Measurements from ENCODE around the gene SCRN1.

Gene SCRN1

DNA sequence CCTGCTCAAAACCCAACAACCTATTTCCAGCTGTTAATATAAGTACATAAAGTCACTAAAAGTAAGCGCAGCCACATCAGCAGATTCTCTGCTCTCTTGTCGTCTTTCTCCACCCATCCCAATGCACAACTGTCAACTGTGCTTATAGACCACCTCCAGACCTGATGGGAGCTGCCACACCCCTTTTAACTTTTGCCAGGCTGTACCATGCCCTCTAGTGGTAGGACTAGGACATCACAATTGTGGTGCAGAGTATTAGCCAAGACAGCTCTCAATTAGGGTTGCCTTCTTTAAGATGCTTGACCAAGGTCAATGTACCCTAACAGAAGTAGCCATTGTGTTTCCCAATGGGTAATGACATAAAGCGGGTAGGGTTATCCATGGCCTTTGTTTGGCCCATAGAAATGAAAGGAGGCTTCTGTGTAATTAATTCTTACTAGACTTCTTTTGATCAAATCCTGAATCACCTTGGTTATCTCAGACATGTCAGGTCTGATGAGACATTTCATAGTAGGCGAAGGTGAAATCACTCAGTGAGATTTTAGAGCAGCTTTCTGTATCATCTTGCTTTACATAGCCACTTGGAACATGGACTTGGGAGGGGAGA is 68.1 kb downstream of the SCRN1 start:
- Histone ChIP-seq H3K36me3 (ENCODE audit: control insufficient read depth, low read depth, low read length) (no peaks in the 10 kb centered on the region), H3K4me1 (ENCODE audit: control insufficient read depth, low read depth, low read length) (no peaks in the 10 kb centered on the region), H3K27ac (ENCODE audit: low read length) (no peak overlapping the region), H3K4me3 (ENCODE audit: low read length) (no peak overlapping the region), H3K9ac (ENCODE audit: low read length) (no peak overlapping the region), H3K9me3 (ENCODE audit: control insufficient read depth, low read depth, low read length) (no peaks in the 10 kb centered on the region), H3K27me3 (ENCODE audit: control insufficient read depth, insufficient read depth, low read length) (no peaks in the 10 kb centered on the region)

DNA sequence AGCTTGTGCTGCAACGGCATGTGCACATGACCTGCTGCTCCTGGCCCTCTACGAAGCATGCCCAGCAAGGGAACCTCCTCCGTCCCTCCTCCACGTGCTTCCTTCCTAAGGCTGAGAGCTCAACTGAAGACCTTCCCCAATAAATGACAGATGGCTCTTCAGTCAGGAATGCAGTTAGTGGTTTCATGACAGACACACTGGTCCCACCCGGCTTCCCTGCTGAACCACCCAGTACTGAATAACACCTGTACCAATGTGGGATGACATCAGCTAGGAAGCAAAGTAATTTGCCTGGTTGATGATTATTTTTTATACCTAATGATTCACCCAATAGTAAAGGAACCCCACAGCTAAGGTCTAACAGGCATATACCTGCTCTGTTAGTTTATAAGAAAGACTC is 69.1 kb downstream of the SCRN1 start:
- Histone ChIP-seq H3K9me3 (ENCODE audit: control insufficient read depth, low read depth, low read length) (no peaks in the 10 kb centered on the region), H3K9ac (ENCODE audit: low read length) (no peak overlapping the region), H3K4me3 (ENCODE audit: low read length) (no peak overlapping the region), H3K27me3 (ENCODE audit: control insufficient read depth, insufficient read depth, low read length) (no peaks in the 10 kb centered on the region), H3K36me3 (ENCODE audit: control insufficient read depth, low read depth, low read length) (no peaks in the 10 kb centered on the region), H3K4me1 (ENCODE audit: control insufficient read depth, low read depth, low read length) (no peaks in the 10 kb centered on the region), H3K27ac (ENCODE audit: low read length) (no peak overlapping the region)

DNA sequence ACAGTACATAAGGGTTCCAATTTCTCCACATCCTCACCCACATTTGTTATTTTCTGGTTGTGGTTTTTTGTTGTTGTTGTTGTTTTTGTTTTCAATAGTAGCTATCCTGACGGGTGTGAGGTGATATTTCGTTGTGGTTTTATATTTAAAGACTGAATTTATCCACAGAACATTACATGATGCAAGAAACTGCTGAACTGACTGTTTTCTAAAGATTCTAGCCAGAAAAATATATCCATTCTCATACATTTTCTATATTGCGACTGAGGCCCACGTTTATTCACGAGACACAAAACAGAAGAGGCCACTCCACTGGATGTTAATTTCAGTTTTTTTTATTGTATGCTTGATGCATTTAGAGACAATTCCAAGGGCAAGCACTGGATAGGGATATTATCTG is 69.8 kb downstream of the SCRN1 start:
- H3K4me1 ChIP-seq (ENCODE audit: control insufficient read depth, low read depth, low read length): no peaks in the 10 kb centered on the region
- H3K4me3 ChIP-seq (ENCODE audit: low read length): no peak overlapping the region
- no peaks in the 10 kb centered on the region for H3K9me3 ChIP-seq (ENCODE audit: control insufficient read depth, low read depth, low read length)
- no peaks in the 10 kb centered on the region for H3K36me3 ChIP-seq (ENCODE audit: control insufficient read depth, low read depth, low read length)
- no peak overlapping the region for H3K9ac ChIP-seq (ENCODE audit: low read length)
- no peak overlapping the region for H3K27ac ChIP-seq (ENCODE audit: low read length)
- H3K27me3 ChIP-seq (ENCODE audit: control insufficient read depth, insufficient read depth, low read length): no peaks in the 10 kb centered on the region

DNA sequence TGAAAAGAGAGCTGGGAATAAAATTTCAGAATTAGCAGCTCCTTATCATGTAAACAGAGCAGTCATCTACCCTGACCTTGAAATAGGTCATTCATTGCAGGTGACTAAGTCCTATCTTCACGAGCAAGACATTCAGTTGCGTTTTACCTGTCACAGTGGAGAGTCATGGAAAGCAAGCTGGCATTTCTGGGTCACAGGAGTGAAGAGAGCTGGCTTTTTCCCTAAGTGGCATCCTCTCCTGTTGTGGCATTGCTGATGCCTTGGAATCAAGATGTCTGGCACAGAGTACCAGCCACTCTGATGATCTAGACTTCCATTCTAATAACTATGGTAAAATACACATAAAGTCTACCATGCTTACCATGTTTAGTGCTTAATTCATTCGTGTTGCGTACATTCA is 70.8 kb downstream of the SCRN1 start:
- Histone ChIP-seq H3K4me3 (ENCODE audit: low read length) (no peak overlapping the region), H3K9me3 (ENCODE audit: control insufficient read depth, low read depth, low read length) (no peaks in the 10 kb centered on the region), H3K27me3 (ENCODE audit: control insufficient read depth, insufficient read depth, low read length) (no peaks in the 10 kb centered on the region), H3K36me3 (ENCODE audit: control insufficient read depth, low read depth, low read length) (no peaks in the 10 kb centered on the region), H3K4me1 (ENCODE audit: control insufficient read depth, low read depth, low read length) (no peaks in the 10 kb centered on the region), H3K9ac (ENCODE audit: low read length) (no peak overlapping the region), H3K27ac (ENCODE audit: low read length) (no peak overlapping the region)

DNA sequence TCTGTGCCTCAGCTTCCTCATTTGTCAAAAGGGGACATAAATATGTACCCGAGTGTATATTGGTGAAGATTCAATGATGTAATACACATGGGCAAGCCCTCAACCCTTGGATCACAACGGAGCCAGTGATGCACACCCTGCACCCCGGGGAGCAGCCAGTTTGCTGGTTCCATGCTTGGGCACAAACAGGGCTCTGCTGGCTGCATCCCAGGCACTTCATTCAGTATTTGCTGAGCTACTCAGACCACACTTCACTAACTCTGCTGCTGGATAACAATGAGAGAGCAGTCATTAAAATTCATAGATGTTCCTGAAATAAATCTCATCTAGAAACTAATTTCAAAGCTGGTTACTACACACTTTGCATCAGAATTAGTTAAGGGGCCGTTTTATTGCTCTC is 72.0 kb downstream of the SCRN1 start:
- Histone ChIP-seq H3K27ac (ENCODE audit: low read length) (no peak overlapping the region), H3K27me3 (ENCODE audit: control insufficient read depth, insufficient read depth, low read length) (no peaks in the 10 kb centered on the region), H3K4me1 (ENCODE audit: control insufficient read depth, low read depth, low read length) (no peaks in the 10 kb centered on the region), H3K9ac (ENCODE audit: low read length) (no peak overlapping the region), H3K4me3 (ENCODE audit: low read length) (no peak overlapping the region), H3K9me3 (ENCODE audit: control insufficient read depth, low read depth, low read length) (no peaks in the 10 kb centered on the region), H3K36me3 (ENCODE audit: control insufficient read depth, low read depth, low read length) (no peaks in the 10 kb centered on the region)

DNA sequence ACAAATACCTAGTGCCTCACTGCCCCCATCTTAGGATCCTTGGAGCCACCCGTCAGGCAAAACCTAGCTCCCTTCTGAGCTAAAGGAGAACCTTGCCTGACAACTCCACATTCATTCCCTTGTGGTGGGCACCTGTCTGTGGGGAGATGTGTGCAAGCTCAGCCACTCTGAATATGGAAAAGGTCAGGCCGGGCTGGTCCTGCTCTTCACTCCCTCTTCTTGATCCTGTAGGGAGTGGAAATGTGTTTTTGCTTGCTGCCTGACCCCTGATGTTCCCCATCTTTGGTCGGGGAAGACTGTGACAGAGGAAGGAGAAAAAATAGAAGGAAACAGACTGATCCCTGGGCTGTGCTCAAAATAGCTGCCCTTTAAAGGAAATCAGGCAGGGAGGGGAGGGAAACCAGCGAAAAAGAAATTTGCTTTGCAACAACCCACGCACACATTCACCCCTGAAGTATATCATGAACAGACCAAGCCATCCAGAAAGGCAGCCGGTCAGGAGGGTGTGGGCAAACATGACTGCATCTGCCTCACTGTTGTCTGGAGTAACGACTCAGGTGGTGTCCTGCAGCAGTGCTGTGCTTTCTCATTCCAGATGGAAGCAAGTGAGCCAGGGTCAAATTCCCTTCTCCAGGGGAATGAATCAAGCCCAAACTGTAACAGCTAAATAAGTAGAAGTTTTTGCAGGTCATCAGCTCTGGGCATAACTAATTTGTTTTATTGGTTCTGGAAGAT is 74.0 kb downstream of the SCRN1 start:
- Histone ChIP-seq H3K27ac (ENCODE audit: low read length) (no peak overlapping the region), H3K4me1 (ENCODE audit: control insufficient read depth, low read depth, low read length) (no peaks in the 10 kb centered on the region), H3K4me3 (ENCODE audit: low read length) (no peak overlapping the region), H3K36me3 (ENCODE audit: control insufficient read depth, low read depth, low read length) (no peaks in the 10 kb centered on the region), H3K27me3 (ENCODE audit: control insufficient read depth, insufficient read depth, low read length) (no peaks in the 10 kb centered on the region), H3K9me3 (ENCODE audit: control insufficient read depth, low read depth, low read length) (no peaks in the 10 kb centered on the region), H3K9ac (ENCODE audit: low read length) (no peak overlapping the region)

DNA sequence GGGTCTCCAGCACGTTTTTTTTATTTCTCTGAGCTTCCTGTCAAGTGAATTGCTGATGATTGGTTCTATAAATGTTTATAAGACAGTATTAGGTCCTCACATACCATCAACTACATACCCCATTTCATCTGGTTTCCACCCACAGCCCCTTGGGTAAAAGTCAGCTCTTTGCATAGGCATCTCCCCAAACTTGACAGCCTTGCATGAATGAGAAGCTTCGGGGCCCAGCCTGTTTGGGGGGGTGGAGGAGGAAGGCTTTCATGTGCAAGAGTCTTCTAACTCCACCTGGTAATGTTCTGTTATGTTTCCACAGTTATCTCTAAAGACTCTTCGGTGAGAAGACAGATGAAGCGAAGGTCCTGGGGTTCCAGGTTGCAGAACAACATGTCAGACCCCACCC is 75.4 kb downstream of the SCRN1 start:
- Histone ChIP-seq H3K9me3 (ENCODE audit: control insufficient read depth, low read depth, low read length) (no peaks in the 10 kb centered on the region), H3K4me1 (ENCODE audit: control insufficient read depth, low read depth, low read length) (no peaks in the 10 kb centered on the region), H3K27me3 (ENCODE audit: control insufficient read depth, insufficient read depth, low read length) (no peaks in the 10 kb centered on the region), H3K9ac (ENCODE audit: low read length) (no peak overlapping the region), H3K4me3 (ENCODE audit: low read length) (no peak overlapping the region), H3K36me3 (ENCODE audit: control insufficient read depth, low read depth, low read length) (no peaks in the 10 kb centered on the region), H3K27ac (ENCODE audit: low read length) (no peak overlapping the region)

DNA sequence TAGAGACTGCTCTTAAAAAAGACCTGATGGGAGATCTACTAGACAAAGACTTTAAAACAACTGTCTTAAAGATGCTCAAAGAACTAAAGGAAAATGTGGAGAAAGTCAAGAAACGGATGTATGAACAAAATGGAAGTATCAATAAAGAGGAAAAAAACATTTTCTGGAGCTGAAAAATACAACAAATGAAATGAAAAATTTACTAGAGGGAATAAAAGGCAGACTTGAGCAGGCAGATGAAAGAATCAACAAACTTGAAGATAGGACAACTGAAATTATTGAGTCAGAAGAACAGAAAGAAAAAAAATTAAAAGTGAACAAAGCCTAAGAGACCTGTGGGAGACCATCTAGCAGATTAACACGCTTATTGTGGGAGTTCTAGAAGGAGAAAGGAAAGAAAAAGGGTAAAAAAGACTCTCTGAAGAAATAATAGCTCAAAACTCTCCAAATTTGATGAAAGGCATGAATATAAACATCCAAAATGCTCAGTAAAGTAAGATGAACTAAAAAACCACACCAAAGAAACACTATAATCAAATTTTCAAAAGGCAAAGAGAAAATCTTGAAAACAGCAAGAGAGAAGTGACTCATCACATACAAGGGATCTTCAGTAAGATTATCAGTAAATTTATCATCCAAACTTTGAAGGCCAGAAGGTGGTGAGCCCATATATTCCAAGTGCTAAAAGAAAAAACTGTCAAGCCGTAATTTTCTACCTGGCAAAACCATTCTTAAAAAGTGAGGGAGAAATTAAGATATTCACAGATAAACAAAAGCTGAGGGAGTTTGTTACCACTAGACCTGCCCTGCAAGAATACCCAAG is 83.2 kb downstream of the SCRN1 start:
- H3K9ac ChIP-seq (ENCODE audit: low read length): no peak overlapping the region
- H3K27me3 ChIP-seq (ENCODE audit: control insufficient read depth, insufficient read depth, low read length): no peaks in the 10 kb centered on the region

DNA sequence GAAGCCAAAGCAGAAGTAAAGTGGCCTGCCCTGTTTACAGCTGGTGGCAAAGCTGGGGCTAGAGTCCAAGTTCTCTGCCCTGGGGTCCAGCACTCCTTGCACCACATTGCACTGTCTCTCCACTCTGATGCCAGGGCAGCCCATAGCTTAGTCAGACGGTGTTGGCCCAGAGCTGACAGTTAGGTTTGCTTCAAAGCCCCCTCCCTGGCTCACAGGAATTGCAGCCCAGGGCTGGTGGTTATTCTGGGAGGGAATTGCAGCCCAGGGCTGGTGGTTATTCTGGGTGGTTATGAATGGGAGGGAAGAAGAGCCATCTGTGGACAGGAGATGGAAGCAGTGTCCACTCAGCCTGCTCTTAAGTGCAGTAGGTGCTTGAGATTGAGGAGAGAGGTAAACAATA is 88.9 kb downstream of the SCRN1 start:
- Histone ChIP-seq H3K4me3 (ENCODE audit: low read length) (no peak overlapping the region), H3K27me3 (ENCODE audit: control insufficient read depth, insufficient read depth, low read length) (no peaks in the 10 kb centered on the region), H3K4me1 (ENCODE audit: control insufficient read depth, low read depth, low read length) (no peaks in the 10 kb centered on the region), H3K9ac (ENCODE audit: low read length) (no peak overlapping the region), H3K9me3 (ENCODE audit: control insufficient read depth, low read depth, low read length) (no peaks in the 10 kb centered on the region), H3K36me3 (ENCODE audit: control insufficient read depth, low read depth, low read length) (peaks cover 9% of the 10 kb centered on the region), H3K27ac (ENCODE audit: low read length) (no peak overlapping the region)

More for the DNA sequence above, 83.2 kb downstream of the SCRN1 start:
- no peak overlapping the region for H3K27ac ChIP-seq (ENCODE audit: low read length)
- no peaks in the 10 kb centered on the region for H3K9me3 ChIP-seq (ENCODE audit: control insufficient read depth, low read depth, low read length)
- no peak overlapping the region for H3K4me3 ChIP-seq (ENCODE audit: low read length)
- peaks cover 9% of the 10 kb centered on the region for H3K36me3 ChIP-seq (ENCODE audit: control insufficient read depth, low read depth, low read length)
- H3K4me1 ChIP-seq (ENCODE audit: control insufficient read depth, low read depth, low read length): no peaks in the 10 kb centered on the region

DNA sequence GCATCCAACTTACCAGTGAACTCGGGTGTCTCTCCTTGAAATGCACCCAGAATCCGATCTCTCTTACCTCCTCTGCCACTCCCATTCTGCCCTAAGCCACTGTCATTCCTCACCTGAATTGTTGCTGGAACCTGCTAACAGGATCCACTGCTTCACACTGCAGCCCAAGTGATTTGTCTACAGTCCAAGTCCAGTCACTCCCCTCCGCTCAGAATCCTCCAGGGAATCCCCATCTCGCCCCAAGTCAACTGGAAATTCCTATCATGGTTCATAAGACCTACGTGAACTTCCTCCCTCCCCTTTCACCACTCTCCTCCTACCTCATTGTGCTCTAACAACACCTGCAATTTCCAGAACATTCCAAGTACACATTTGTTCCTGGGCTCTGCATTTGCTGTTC is 91.3 kb downstream of the SCRN1 start:
- Histone ChIP-seq H3K4me1 (ENCODE audit: control insufficient read depth, low read depth, low read length) (no peaks in the 10 kb centered on the region), H3K9ac (ENCODE audit: low read length) (no peak overlapping the region), H3K9me3 (ENCODE audit: control insufficient read depth, low read depth, low read length) (no peaks in the 10 kb centered on the region), H3K36me3 (ENCODE audit: control insufficient read depth, low read depth, low read length) (no peaks in the 10 kb centered on the region), H3K27ac (ENCODE audit: low read length) (no peak overlapping the region), H3K4me3 (ENCODE audit: low read length) (no peak overlapping the region), H3K27me3 (ENCODE audit: control insufficient read depth, insufficient read depth, low read length) (no peaks in the 10 kb centered on the region)

DNA sequence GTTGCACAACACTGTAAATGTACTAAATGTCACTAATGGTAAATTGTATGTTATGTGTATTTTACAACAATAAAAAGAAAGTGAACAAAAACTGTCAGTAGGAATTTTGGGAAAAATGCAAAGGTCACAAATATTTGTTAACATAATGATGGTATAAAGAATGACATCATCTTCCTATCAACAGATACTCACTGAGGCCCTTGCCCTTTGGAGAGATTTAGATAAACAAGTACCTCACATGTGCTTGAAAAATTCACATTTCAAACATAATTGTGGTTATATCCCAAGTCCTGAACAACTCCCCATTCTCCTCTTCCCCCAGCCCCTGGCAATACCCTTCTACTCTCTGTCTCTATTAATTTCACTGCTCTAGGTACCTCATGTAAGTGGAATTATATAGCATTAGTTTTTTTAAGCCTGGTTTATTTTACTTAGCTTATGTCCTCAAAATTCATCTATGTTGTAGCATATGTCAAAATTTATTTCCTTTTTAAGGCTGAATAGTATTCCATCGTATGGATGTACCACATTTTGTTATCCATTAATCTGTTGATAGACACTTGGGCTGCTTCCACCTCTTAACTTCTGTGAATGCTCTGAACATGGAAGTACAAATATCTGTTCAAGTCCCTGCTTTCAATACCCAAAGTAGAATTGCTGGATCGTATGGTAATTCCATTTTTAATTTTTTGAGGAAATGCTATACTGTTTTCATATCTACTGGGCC is 92.8 kb downstream of the SCRN1 start:
- no peak overlapping the region for H3K4me3 ChIP-seq (ENCODE audit: low read length)
- no peaks in the 10 kb centered on the region for H3K27me3 ChIP-seq (ENCODE audit: control insufficient read depth, insufficient read depth, low read length)
- no peak overlapping the region for H3K27ac ChIP-seq (ENCODE audit: low read length)
- no peaks in the 10 kb centered on the region for H3K4me1 ChIP-seq (ENCODE audit: control insufficient read depth, low read depth, low read length)
- peaks cover 3% of the 10 kb centered on the region for H3K36me3 ChIP-seq (ENCODE audit: control insufficient read depth, low read depth, low read length)
- H3K9ac ChIP-seq (ENCODE audit: low read length): no peak overlapping the region
- H3K9me3 ChIP-seq (ENCODE audit: control insufficient read depth, low read depth, low read length): no peaks in the 10 kb centered on the region

Data from iPS-18a (cell line).